ENCODE data around the gene OSM. TPM values are rescaled to one million over a fixed set of nuclear protein-coding genes. Genes with fewer than 3 reads are reported as not detected.

OSM gene
- total RNA-seq, 4 donors from 2014 or later, result 0.82 to 7.3 (median 1.0) TPM

DNA sequence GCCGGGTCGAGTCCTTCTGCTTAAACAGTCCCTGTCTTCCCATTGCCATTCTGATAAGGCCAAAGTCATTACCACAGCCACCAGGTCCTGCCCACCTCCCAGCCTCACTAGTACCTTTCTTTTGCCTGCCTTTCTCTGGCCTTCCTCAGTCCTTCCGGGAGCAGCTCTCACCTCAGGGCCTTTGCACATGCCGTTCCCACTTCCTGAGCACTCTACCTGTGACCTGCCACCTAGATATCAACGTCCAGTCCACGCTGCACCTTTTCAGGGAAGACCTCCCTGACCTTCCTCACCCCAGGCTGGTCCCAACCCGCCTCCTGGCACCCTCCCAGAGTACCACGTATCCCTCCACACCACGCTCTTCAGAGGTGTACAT lies 7.8 kb upstream of the OSM start:
- TF ChIP-seq, protein P1, sequence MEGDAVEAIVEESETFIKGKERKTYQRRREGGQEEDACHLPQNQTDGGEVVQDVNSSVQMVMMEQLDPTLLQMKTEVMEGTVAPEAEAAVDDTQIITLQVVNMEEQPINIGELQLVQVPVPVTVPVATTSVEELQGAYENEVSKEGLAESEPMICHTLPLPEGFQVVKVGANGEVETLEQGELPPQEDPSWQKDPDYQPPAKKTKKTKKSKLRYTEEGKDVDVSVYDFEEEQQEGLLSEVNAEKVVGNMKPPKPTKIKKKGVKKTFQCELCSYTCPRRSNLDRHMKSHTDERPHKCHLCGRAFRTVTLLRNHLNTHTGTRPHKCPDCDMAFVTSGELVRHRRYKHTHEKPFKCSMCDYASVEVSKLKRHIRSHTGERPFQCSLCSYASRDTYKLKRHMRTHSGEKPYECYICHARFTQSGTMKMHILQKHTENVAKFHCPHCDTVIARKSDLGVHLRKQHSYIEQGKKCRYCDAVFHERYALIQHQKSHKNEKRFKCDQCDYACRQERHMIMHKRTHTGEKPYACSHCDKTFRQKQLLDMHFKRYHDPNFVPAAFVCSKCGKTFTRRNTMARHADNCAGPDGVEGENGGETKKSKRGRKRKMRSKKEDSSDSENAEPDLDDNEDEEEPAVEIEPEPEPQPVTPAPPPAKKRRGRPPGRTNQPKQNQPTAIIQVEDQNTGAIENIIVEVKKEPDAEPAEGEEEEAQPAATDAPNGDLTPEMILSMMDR (IDR thresholded peaks at IDR 0.05; ENCODE audit: low read depth), result no peak

DNA sequence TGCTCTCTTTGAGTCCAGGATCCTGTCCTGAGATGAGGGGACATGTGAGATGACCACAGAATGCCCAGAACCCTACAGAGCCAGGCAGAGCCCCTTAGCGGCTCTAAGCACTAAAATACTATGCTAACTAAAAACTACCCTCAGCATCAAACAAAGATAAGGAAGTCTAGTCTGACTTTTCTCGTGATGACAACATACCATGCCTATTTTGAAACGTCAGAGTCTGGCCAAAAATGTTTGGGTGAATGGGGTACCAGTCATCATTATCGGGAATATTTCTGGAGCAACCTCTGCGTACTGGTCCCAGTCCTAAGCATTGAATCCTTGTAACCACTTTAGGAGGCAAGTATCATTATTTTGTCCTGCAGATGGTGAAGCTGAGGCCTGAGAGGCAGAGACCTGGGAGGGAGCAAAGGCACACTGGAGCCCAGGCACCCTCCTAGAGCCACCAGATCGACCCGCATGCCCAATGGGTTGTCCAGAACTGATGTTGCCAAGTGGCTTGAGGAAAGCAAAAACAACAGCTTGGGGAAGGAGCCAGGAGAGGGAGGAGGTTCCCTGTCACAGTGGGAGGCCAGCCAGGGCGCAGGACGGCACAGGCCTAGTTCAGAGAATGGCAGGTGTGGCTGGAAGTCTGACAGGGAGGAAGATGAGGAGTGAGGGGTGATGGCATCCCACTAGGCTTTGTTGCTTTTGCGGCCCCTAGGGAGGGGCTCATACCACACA lies 7.2 kb upstream of the OSM start:
- TF ChIP-seq, protein P1 (IDR thresholded peaks at IDR 0.05; ENCODE audit: low read depth), result no peak

DNA sequence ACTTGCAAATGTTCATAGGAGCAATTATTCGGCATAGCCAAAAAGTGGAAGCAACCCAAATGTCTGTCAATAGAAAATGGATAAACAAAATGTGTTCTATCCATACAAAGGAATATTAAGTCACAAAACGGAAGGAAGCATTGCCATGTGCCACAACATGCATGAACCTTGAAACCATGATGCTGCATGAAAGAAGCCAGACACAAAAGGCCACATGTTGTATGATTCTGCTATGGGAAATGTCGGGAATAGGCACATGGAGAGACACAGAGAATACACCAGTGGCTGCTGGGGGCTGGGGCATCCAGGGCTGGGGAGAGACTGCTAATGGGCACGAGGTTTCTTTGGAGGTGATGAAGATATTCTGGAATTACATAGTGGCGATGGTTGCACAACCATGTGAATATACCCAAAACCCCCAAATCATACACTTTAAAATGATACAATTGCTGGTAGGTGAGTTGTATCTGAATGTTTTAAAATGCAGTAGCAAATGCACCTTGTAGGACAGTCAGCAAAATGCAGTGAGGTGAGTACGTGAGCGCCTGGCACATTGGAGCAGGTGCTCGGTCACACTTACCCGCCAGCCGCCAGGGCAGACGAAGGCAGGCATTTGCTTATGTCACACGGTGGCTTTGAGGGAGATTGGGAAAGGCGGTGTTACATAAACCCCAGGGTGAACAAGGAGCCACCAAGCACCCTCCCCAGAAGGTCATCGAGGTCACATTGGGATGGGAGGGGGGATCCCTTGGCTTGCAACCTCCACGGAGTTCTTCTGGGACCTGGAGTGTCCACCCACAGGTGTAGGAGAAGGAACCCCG lies 6.3 kb upstream of the OSM start:
- TF ChIP-seq, protein P1 (IDR thresholded peaks at IDR 0.05; ENCODE audit: low read depth), result no peak

GRCh38 chr22:30270832-30271231 lies 4.2 kb upstream of the OSM start:
- TF ChIP-seq, protein P1 (IDR thresholded peaks at IDR 0.05; ENCODE audit: low read depth), result no peak

- TF ChIP-seq, protein P1 (IDR thresholded peaks at IDR 0.05; ENCODE audit: low read depth), result no peak
Measured at GRCh38 chr22:30268331-30268730, 1.7 kb upstream of the OSM start.

DNA sequence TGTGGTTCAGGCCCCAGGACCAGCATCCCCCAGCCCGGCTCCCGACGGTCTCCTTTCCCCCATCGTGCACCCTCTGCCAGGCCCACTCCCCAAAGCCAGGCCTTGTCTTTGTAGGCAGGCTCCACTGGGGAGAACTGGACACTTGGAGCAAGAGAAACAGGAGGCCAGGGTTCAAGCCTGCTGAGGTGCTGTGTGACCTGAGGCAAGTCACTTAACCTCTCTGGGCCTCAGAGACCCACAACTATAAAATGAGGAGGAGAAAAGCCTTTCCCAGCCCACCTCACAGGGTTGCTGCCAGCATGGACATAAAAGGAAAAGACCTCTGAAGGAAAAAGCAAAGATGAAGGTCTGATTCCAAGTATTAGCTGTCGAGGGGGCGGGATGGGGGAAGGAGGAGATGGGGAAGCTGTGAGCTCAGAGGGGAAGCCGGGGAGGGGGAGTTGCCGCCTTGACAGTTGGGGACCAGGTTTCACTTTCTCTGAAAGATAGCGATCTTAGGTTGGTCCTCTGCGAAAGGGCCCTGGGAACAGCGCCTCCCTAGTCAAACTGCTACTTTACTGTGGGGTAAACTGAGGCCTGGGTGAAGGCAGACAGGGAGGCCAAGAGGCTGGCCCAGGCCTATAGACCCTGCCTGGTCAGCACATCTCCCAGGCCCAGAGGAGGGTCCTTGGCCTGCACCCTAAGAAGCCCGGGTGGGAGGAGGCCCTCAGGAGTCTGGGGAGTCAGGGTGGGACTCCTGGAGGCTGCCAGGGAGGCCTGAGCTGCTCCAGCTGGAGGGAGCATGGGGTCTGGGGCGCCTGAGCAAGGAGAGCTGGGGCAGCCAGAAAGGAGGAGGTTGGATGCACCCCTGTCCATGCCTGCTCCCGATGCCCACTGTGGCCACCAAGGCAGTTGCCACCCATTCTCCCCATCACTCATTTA lies 991 bp upstream of the OSM start:
- TF ChIP-seq, protein P1 (IDR thresholded peaks at IDR 0.05; ENCODE audit: low read depth), result no peak

Data from subcutaneous adipose tissue (tissue), 4 donors.